Measurements from ENCODE around the gene TBC1D4. TPM values are rescaled to one million over a fixed set of nuclear protein-coding genes. Genes with fewer than 3 reads are reported as not detected.

Gene TBC1D4
- total RNA-seq, 4 donors from 2014 or later: 14.2 to 32.0 (median 20.6) TPM

DNA sequence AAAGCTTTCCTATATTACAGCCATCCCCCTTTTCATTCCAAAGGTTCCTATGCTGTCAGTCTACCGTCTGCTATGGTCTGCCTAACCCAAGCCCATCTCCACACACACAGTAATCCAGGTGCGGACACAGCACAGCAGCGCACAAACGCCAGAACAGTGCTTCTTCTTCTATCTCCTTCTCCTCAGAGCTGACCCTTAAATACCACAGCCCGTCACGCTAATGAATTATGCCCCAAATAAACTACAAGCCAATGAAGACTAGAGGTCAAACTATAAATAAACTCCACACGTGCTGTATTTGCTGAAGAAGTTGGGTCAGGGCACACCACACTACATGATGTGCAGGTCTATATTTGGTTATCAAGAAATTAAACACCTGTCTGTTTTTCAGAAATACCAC lies 71.8 kb downstream of the TBC1D4 start:
- intact Hi-C loops (cut with DNase I): no loop called here
- no peak overlapping the region for H3K27ac ChIP-seq (replicated peaks in 1 of 4)
- H3K4me1 ChIP-seq: peaks cover 8 to 24% (median 12%) of the 10 kb centered on the region in 4 donors
- H3K9me3 ChIP-seq: no peaks in the 10 kb centered on the region
- DNase-seq (ENCODE audit: extremely low spot score): no peak
- TF ChIP-seq POLR2AphosphoS5 (IDR thresholded peaks at IDR 0.05): no peak
- TF ChIP-seq POLR2A (IDR thresholded peaks at IDR 0.05; ENCODE audit: low read depth): no peak
- TF ChIP-seq, protein P1, sequence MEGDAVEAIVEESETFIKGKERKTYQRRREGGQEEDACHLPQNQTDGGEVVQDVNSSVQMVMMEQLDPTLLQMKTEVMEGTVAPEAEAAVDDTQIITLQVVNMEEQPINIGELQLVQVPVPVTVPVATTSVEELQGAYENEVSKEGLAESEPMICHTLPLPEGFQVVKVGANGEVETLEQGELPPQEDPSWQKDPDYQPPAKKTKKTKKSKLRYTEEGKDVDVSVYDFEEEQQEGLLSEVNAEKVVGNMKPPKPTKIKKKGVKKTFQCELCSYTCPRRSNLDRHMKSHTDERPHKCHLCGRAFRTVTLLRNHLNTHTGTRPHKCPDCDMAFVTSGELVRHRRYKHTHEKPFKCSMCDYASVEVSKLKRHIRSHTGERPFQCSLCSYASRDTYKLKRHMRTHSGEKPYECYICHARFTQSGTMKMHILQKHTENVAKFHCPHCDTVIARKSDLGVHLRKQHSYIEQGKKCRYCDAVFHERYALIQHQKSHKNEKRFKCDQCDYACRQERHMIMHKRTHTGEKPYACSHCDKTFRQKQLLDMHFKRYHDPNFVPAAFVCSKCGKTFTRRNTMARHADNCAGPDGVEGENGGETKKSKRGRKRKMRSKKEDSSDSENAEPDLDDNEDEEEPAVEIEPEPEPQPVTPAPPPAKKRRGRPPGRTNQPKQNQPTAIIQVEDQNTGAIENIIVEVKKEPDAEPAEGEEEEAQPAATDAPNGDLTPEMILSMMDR (IDR thresholded peaks at IDR 0.05): no peak
- no peak for TF ChIP-seq EP300 (IDR thresholded peaks at IDR 0.05)
- H3K27me3 ChIP-seq: no peaks in the 10 kb centered on the region
- H3K4me3 ChIP-seq: no peak overlapping the region
- H3K36me3 ChIP-seq: no peaks in the 10 kb centered on the region
- WGBS: 85% methylated on average over 7 of the region's 7 CpGs

DNA sequence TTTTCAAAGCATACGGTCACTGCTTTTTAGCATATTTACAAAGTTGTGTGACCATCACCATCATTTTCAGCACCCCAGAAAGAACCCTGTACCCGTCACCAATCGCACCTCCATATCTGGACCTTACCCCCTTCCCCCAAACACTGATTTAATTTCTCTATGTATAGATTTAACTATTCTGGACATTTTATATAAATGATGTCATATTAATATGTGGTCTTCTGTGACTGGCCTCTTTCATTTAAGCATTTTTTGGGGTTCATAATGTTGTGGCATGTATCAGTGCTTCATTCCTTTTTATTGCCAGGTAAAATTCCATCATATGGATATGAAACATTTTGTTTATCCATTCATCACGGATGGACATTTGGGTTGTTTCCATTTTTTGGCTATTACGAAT lies 74.0 kb downstream of the TBC1D4 start:
- no peaks in the 10 kb centered on the region for H3K36me3 ChIP-seq

DNA sequence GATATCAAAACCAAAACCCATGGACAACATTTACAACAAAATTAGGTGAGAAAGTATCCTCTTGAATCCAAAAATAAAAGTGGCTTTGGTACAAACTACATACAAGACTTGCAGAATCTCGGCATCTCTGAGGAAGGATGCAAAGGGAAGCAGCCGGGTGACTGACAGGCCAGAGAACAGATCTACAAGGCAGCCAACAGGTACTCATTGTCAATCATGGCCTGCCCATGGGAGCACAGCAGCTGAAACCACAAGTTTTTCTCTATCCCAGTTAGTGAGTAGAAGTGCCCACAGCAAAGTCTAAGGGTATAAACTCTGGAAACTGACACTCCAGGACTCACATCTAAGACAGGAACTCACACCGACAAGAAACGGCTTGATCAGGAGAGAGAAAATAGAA lies 74.5 kb downstream of the TBC1D4 start:
- 91% methylated on average over 4 of the region's 4 CpGs for WGBS
- Histone ChIP-seq H3K36me3 (no peaks in the 10 kb centered on the region), H3K27me3 (no peaks in the 10 kb centered on the region), H3K27ac (replicated peaks in 1 of 4) (no peak overlapping the region), H3K4me1 (peaks cover 17 to 29% (median 21%) of the 10 kb centered on the region in 4 donors), H3K4me3 (no peak overlapping the region), H3K9me3 (no peaks in the 10 kb centered on the region)
- TF ChIP-seq EP300 (IDR thresholded peaks at IDR 0.05) (no peak), POLR2AphosphoS5 (IDR thresholded peaks at IDR 0.05) (no peak), POLR2A (IDR thresholded peaks at IDR 0.05; ENCODE audit: low read depth) (no peak)
- TF ChIP-seq, protein P1 (IDR thresholded peaks at IDR 0.05): no peak
- intact Hi-C loops (cut with DNase I): no loop called here
- no peak for DNase-seq (ENCODE audit: extremely low spot score)

More for the DNA sequence above, 74.0 kb downstream of the TBC1D4 start:
- H3K27ac ChIP-seq (replicated peaks in 1 of 4): no peak overlapping the region
- no peak for DNase-seq (ENCODE audit: extremely low spot score)
- intact Hi-C loops (cut with DNase I): no loop called here
- 94% methylated on average over 5 of the region's 5 CpGs for WGBS
- peaks cover 12 to 23% (median 18%) of the 10 kb centered on the region in 4 donors for H3K4me1 ChIP-seq
- no peaks in the 10 kb centered on the region for H3K9me3 ChIP-seq
- TF ChIP-seq POLR2AphosphoS5 (IDR thresholded peaks at IDR 0.05): no peak
- no peak for TF ChIP-seq EP300 (IDR thresholded peaks at IDR 0.05)
- TF ChIP-seq, protein P1 (IDR thresholded peaks at IDR 0.05): no peak
- TF ChIP-seq POLR2A (IDR thresholded peaks at IDR 0.05; ENCODE audit: low read depth): no peak
- H3K27me3 ChIP-seq: no peaks in the 10 kb centered on the region
- H3K4me3 ChIP-seq: no peak overlapping the region

GRCh38 chr13:75405976-75406703 lies 75.8 kb downstream of the TBC1D4 start:
- intact Hi-C loops (cut with DNase I): no loop called here
- Histone ChIP-seq H3K4me1 (peaks cover 23 to 36% (median 27%) of the 10 kb centered on the region in 4 donors), H3K27me3 (no peaks in the 10 kb centered on the region), H3K27ac (replicated peaks in 1 of 4) (peak overlapping the region in 2 of 4 donors; percentile 5 to 49), H3K4me3 (no peak overlapping the region), H3K9me3 (no peaks in the 10 kb centered on the region), H3K36me3 (no peaks in the 10 kb centered on the region)
- no peak for DNase-seq (ENCODE audit: extremely low spot score)
- TF ChIP-seq POLR2AphosphoS5 (IDR thresholded peaks at IDR 0.05): no peak
- no peak for TF ChIP-seq POLR2A (IDR thresholded peaks at IDR 0.05; ENCODE audit: low read depth)
- TF ChIP-seq EP300 (IDR thresholded peaks at IDR 0.05): no peak
- 79% methylated on average over 9 of the region's 9 CpGs for WGBS

- 50% methylated on average over 1 of the region's 1 CpG for WGBS
- intact Hi-C loops (cut with DNase I): no loop called here
- no peak overlapping the region for H3K27ac ChIP-seq (replicated peaks in 1 of 4)
- no peaks in the 10 kb centered on the region for H3K36me3 ChIP-seq
- H3K27me3 ChIP-seq: no peaks in the 10 kb centered on the region
- no peak overlapping the region for H3K4me3 ChIP-seq
- H3K9me3 ChIP-seq: peaks cover 0 to under 1% (median 0%) of the 10 kb centered on the region in 4 donors
- TF ChIP-seq, protein P1 (IDR thresholded peaks at IDR 0.05): no peak
- no peak for TF ChIP-seq EP300 (IDR thresholded peaks at IDR 0.05)
- no peak for TF ChIP-seq POLR2A (IDR thresholded peaks at IDR 0.05; ENCODE audit: low read depth)
- no peak for TF ChIP-seq POLR2AphosphoS5 (IDR thresholded peaks at IDR 0.05)
- peaks cover 23 to 36% (median 27%) of the 10 kb centered on the region in 4 donors for H3K4me1 ChIP-seq
- DNase-seq (ENCODE audit: extremely low spot score): no peak
These were observed 77.2 kb downstream of the TBC1D4 start for GRCh38 chr13:75404726-75405125.

All from esophagus muscularis mucosa (tissue), 4 donors.